ENCODE measurements around the gene SGSM2.

The SGSM2 gene

GRCh38 chr17:2427215-2427614 is 89.9 kb downstream of the SGSM2 start:
- DNase-seq: no peak

DNA sequence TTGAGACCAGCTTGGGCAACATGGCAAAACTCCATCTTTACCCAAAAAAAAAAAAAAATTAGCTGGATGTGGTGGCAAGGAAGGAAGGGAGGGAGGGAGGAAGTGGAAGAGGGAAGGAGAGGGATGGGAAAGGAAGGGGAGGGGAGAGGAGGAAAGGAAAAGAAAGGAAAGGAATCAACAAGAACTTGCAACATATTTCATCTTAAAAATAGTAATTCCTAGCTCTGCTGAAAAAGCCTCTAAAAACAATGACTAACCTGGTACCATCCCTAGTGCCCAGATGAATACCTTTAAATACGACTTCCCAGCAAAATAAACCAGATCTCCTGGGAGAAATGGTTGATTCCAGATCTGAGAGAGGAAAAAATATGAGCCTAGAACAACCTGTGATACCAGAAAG is 90.6 kb downstream of the SGSM2 start:
- DNase-seq: no peak

Measured in NCI-H187 (cell line).